ENCODE results near the gene CSTF3.

DNA sequence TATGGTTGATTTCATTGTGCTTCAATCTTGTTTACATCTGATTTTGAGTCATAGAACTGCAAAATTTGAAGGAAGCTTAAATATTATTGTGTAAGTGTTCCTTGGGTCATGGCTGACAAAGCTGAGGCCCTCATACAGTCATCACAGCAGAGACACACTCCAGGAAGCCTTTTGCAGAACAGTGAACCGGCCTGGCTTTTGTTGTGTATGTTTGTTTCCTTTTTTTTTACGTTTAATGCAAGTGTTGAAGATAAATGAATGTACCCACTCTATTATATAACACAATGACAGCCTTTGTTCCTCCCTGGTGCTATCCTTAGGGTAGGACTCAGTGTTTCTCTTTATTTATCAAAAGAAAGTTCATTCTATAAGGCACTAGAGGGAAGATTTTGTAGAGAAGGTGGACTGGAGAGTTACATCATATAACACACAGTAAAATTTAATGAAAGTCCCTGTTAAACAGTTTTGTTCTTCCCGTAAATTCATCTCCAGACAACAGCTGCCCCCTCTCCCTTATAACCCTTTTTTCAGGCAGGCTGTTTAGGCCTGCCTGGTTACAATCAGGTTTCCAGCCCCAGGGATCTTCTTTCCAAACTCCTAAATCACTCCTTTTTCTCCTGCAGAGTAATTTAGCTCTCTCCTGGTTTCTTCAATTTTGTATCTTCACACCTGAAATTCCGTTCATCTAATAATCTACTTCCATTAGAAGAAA lies 34.3 kb upstream of the CSTF3 start:
- TF ChIP-seq, protein P1, sequence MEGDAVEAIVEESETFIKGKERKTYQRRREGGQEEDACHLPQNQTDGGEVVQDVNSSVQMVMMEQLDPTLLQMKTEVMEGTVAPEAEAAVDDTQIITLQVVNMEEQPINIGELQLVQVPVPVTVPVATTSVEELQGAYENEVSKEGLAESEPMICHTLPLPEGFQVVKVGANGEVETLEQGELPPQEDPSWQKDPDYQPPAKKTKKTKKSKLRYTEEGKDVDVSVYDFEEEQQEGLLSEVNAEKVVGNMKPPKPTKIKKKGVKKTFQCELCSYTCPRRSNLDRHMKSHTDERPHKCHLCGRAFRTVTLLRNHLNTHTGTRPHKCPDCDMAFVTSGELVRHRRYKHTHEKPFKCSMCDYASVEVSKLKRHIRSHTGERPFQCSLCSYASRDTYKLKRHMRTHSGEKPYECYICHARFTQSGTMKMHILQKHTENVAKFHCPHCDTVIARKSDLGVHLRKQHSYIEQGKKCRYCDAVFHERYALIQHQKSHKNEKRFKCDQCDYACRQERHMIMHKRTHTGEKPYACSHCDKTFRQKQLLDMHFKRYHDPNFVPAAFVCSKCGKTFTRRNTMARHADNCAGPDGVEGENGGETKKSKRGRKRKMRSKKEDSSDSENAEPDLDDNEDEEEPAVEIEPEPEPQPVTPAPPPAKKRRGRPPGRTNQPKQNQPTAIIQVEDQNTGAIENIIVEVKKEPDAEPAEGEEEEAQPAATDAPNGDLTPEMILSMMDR (IDR thresholded peaks at IDR 0.05; ENCODE audit: low read depth, low read length, poor library complexity, severe bottlenecking) = no peak
- TF ChIP-seq EZH2phosphoT487 (IDR thresholded peaks at IDR 0.05; ENCODE audit: borderline replicate concordance, low read length) = no peak

All from DOHH2 (cell line).